Effector memory CD8-positive, alpha-beta T cell (primary cell): ENCODE measurements around the gene BST1.

Source experiments
- ATAC-seq: fragments of 150-1000 bp; cut with Tn5 transposase; replicated peaks from 2 replicates; pipeline ENCODE4 v1.10.0; 2021; ENCODE audit warnings: mild to moderate bottlenecking, moderate library complexity
- DNase-seq, 3 experiments: peaks; one replicate each; pipeline ENCODE4 v3.0.0; 2021
- H3K27ac Mint-ChIP-seq, 2 donors: one replicate each; pipeline ENCODE4 v1.8.0; 2022; ENCODE audit warnings: mild to moderate bottlenecking in 2 of 2, mixed read lengths in 2 of 2, moderate library complexity in 2 of 2
- H3K27me3 Mint-ChIP-seq, 2 donors: one replicate each; pipeline ENCODE4 v1.8.0; 2022; ENCODE audit warnings: mixed read lengths in 2 of 2
- H3K36me3 Mint-ChIP-seq: one replicate; pipeline ENCODE4 v1.8.0; 2022; ENCODE audit warnings: mild to moderate bottlenecking, moderate library complexity, mixed read lengths; ENCODE audit not compliant: insufficient read depth
- H3K4me1 Mint-ChIP-seq, 2 donors: one replicate each; pipeline ENCODE4 v1.8.0; 2022; ENCODE audit warnings: low read depth in 2 of 2, mixed read lengths in 2 of 2
- H3K4me3 Mint-ChIP-seq, 2 donors: one replicate each; pipeline ENCODE4 v1.8.0; 2022; ENCODE audit warnings: mild to moderate bottlenecking in 2 of 2, mixed read lengths in 2 of 2, moderate library complexity in 2 of 2
- H3K9me3 Mint-ChIP-seq, 2 donors: one replicate each; pipeline ENCODE4 v1.8.0; 2022; ENCODE audit warnings: mixed read lengths in 2 of 2

The BST1 gene

GRCh38 chr4:15706646-15707362, 3.9 kb downstream of the BST1 start:
- Mint-ChIP-seq H3K36me3 (peaks cover 3% of the 10 kb centered on the region), H3K27me3 (peaks cover 0 to 4% of the 10 kb centered on the region in 2 donors), H3K9me3 (no peaks in the 10 kb centered on the region), H3K4me3 (no peak overlapping the region), H3K4me1 (peaks cover 15 to 17% of the 10 kb centered on the region in 2 donors), H3K27ac (no peak overlapping the region)
- DNase-seq (no peak), ATAC-seq (no peak)

- Mint-ChIP-seq H3K9me3 (no peaks in the 10 kb centered on the region), H3K27ac (no peak overlapping the region), H3K36me3 (peaks cover 3% of the 10 kb centered on the region), H3K4me3 (no peak overlapping the region), H3K27me3 (no peaks in the 10 kb centered on the region), H3K4me1 (peaks cover 15 to 17% of the 10 kb centered on the region in 2 donors)
- no peak for ATAC-seq
- DNase-seq: no peak
Observed at GRCh38 chr4:15707363-15707715, 4.5 kb downstream of the BST1 start.

GRCh38 chr4:15711762-15712161, 8.9 kb downstream of the BST1 start:
- Mint-ChIP-seq H3K36me3 (no peaks in the 10 kb centered on the region), H3K27ac (no peak overlapping the region), H3K9me3 (no peaks in the 10 kb centered on the region), H3K4me1 (no peaks in the 10 kb centered on the region), H3K27me3 (peaks cover under 1 to 5% of the 10 kb centered on the region in 2 donors), H3K4me3 (no peak overlapping the region)
- no peak for ATAC-seq
- no peak for DNase-seq

- H3K4me1 Mint-ChIP-seq: no peaks in the 10 kb centered on the region
- no peak for DNase-seq
- H3K27me3 Mint-ChIP-seq: peaks cover 5% of the 10 kb centered on the region in 2 donors
- H3K4me3 Mint-ChIP-seq: no peak overlapping the region
- no peaks in the 10 kb centered on the region for H3K36me3 Mint-ChIP-seq
- H3K27ac Mint-ChIP-seq: no peak overlapping the region
- H3K9me3 Mint-ChIP-seq: no peaks in the 10 kb centered on the region
- no peak for ATAC-seq
Observed at GRCh38 chr4:15712214-15712613, 9.3 kb downstream of the BST1 start.

GRCh38 chr4:15714141-15714540, 11.3 kb downstream of the BST1 start:
- Mint-ChIP-seq H3K4me1 (no peaks in the 10 kb centered on the region), H3K36me3 (no peaks in the 10 kb centered on the region), H3K4me3 (no peak overlapping the region), H3K27ac (no peak overlapping the region), H3K27me3 (peaks cover 5 to 7% of the 10 kb centered on the region in 2 donors), H3K9me3 (no peaks in the 10 kb centered on the region)
- ATAC-seq (no peak), DNase-seq (no peak)

- no peaks in the 10 kb centered on the region for H3K36me3 Mint-ChIP-seq
- H3K9me3 Mint-ChIP-seq: no peaks in the 10 kb centered on the region
- no peaks in the 10 kb centered on the region for H3K4me1 Mint-ChIP-seq
- no peak for ATAC-seq
- H3K27ac Mint-ChIP-seq: no peak overlapping the region
- no peak overlapping the region for H3K4me3 Mint-ChIP-seq
- H3K27me3 Mint-ChIP-seq: peaks cover 5 to 7% of the 10 kb centered on the region in 2 donors
- DNase-seq: no peak
Observed at GRCh38 chr4:15714646-15715435, 12.0 kb downstream of the BST1 start.

GRCh38 chr4:15716115-15716514, 13.2 kb downstream of the BST1 start:
- Mint-ChIP-seq H3K27me3 (peaks cover 5 to 7% of the 10 kb centered on the region in 2 donors), H3K4me1 (no peaks in the 10 kb centered on the region), H3K9me3 (no peaks in the 10 kb centered on the region), H3K4me3 (no peak overlapping the region), H3K27ac (no peak overlapping the region), H3K36me3 (no peaks in the 10 kb centered on the region)
- DNase-seq (no peak), ATAC-seq (no peak)

GRCh38 chr4:15717086-15717485, 14.2 kb downstream of the BST1 start:
- Mint-ChIP-seq H3K27ac (no peak overlapping the region), H3K4me3 (no peak overlapping the region), H3K27me3 (peaks cover 5 to 7% of the 10 kb centered on the region in 2 donors), H3K9me3 (no peaks in the 10 kb centered on the region), H3K36me3 (no peaks in the 10 kb centered on the region), H3K4me1 (no peaks in the 10 kb centered on the region)
- ATAC-seq: no peak
- no peak for DNase-seq

- H3K27ac Mint-ChIP-seq: no peak overlapping the region
- H3K36me3 Mint-ChIP-seq: no peaks in the 10 kb centered on the region
- H3K4me3 Mint-ChIP-seq: no peak overlapping the region
- H3K4me1 Mint-ChIP-seq: no peaks in the 10 kb centered on the region
- peaks cover 5 to 7% of the 10 kb centered on the region in 2 donors for H3K27me3 Mint-ChIP-seq
- ATAC-seq (no peak), DNase-seq (no peak)
- no peaks in the 10 kb centered on the region for H3K9me3 Mint-ChIP-seq
Observed at GRCh38 chr4:15717657-15718416, 15.0 kb downstream of the BST1 start.

GRCh38 chr4:15718465-15718864, 15.6 kb downstream of the BST1 start:
- Mint-ChIP-seq H3K4me3 (no peak overlapping the region), H3K4me1 (no peaks in the 10 kb centered on the region), H3K36me3 (no peaks in the 10 kb centered on the region), H3K27me3 (peaks cover 5 to 7% of the 10 kb centered on the region in 2 donors), H3K9me3 (no peaks in the 10 kb centered on the region), H3K27ac (no peak overlapping the region)
- ATAC-seq: no peak
- DNase-seq: no peak

- H3K9me3 Mint-ChIP-seq: no peaks in the 10 kb centered on the region
- H3K27me3 Mint-ChIP-seq: peaks cover 5 to 7% of the 10 kb centered on the region in 2 donors
- H3K36me3 Mint-ChIP-seq: no peaks in the 10 kb centered on the region
- no peak overlapping the region for H3K4me3 Mint-ChIP-seq
- no peaks in the 10 kb centered on the region for H3K4me1 Mint-ChIP-seq
- no peak overlapping the region for H3K27ac Mint-ChIP-seq
- DNase-seq (no peak), ATAC-seq (no peak)
Observed at GRCh38 chr4:15718959-15719358, 16.1 kb downstream of the BST1 start.

GRCh38 chr4:15719506-15719905, 16.6 kb downstream of the BST1 start:
- no peak overlapping the region for H3K4me3 Mint-ChIP-seq
- H3K36me3 Mint-ChIP-seq: no peaks in the 10 kb centered on the region
- peaks cover 4 to 7% of the 10 kb centered on the region in 2 donors for H3K27me3 Mint-ChIP-seq
- H3K4me1 Mint-ChIP-seq: no peaks in the 10 kb centered on the region
- no peaks in the 10 kb centered on the region for H3K9me3 Mint-ChIP-seq
- no peak for ATAC-seq
- DNase-seq: no peak
- H3K27ac Mint-ChIP-seq: no peak overlapping the region

- Mint-ChIP-seq H3K27ac (no peak overlapping the region), H3K27me3 (peaks cover 0 to 7% of the 10 kb centered on the region in 2 donors), H3K9me3 (no peaks in the 10 kb centered on the region), H3K4me3 (no peak overlapping the region), H3K36me3 (peaks cover 3% of the 10 kb centered on the region), H3K4me1 (peaks cover 0 to 5% of the 10 kb centered on the region in 2 donors)
- ATAC-seq (no peak), DNase-seq (no peak)
Observed at GRCh38 chr4:15720851-15721250, 18.0 kb downstream of the BST1 start.
